GM12892 (cell line): ENCODE data around the gene NCK2.

Source experiments
- POLR2A ChIP-seq: IDR thresholded peaks from 2 replicates; pipeline ENCODE4 v1.6.1; 2011; ENCODE audit warnings: low read depth, low read length, control low read depth
- POLR2AphosphoS5 ChIP-seq: IDR thresholded peaks from 2 replicates; pipeline ENCODE4 v1.6.1; 2011; ENCODE audit warnings: low read depth, low read length, control low read depth
- TAF1 ChIP-seq: IDR thresholded peaks from 2 replicates; pipeline ENCODE4 v1.6.1; 2011; ENCODE audit warnings: low read depth, mild to moderate bottlenecking, control low read depth, low read length, borderline replicate concordance

DNA sequence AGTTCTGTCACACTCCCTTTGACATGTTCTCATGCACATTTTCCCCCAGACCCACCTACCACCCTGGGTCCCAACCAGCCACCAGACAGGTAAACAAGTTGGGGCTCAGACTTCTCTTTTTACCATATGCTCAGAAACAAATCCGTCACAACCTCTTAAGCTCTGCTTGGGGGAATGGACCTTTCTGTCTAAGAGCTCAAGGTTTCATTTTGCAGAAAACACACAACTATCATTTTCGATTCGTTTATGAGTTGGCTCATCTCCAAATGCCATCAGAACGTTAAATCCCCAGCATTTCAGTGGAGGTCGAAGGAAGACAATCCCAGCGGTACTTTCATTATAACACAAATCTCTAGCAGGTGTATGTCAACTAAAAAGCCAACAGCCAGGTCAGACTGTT, 30.6 kb upstream of the NCK2 start:
- no peak for TF ChIP-seq POLR2A
- TF ChIP-seq TAF1: no peak
- no peak for TF ChIP-seq POLR2AphosphoS5
